B cell (primary cell): Measurements from ENCODE around the gene CTSH. TPM values are rescaled to one million over a fixed set of nuclear protein-coding genes. Genes with fewer than 3 reads are reported as not detected.

ENCODE experiments used
- ATAC-seq: fragments of 200-7000 bp; cut with Tn5 transposase; one replicate; pipeline ENCODE4 v1.10.0; 2021; ENCODE audit warnings: low read depth, mild to moderate bottlenecking, moderate number of reproducible peaks, moderate library complexity
- CTCF ChIA-PET: fragments of 350-600 bp; sonication (Branson Sonifier 250); formaldehyde crosslinking; loops from one replicate; lab custom pipeline; 2021; ENCODE audit warnings: antibody characterized with exemption, inconsistent platforms; lab: Charles Lee
- POLR2A ChIA-PET: fragments of 350-600 bp; sonication (Branson Sonifier 250); formaldehyde crosslinking; loops from one replicate; lab custom pipeline; 2021; ENCODE audit warnings: antibody characterized with exemption; lab: Charles Lee
- DNase-seq: peaks from one replicate; pipeline ENCODE4 v3.0.0; 2013
- H2AFZ ChIP-seq: 2 replicates; pipeline ENCODE4 v1.6.1; 2012; ENCODE audit warnings: mild to moderate bottlenecking, low read depth, low read length; ENCODE audit not compliant: insufficient read depth, poor library complexity, severe bottlenecking
- H3K27ac ChIP-seq, 2 donors: 1 replicate in 1 of 2; 2 replicates in 1 of 2; pipeline ENCODE4 v1.5.1; 2012 to 2013; ENCODE audit warnings: low read length in 2 of 2, mild to moderate bottlenecking in 2 of 2, moderate library complexity in 1 of 2
- H3K27me3 ChIP-seq, 4 experiments: fragments of 200-600 bp in 1 of 4; sonication (generic) in 1 of 4; replicated peaks in 1 of 4; 1 replicate in 2 of 4; 2 replicates in 2 of 4; pipeline versions ENCODE4 v1.6.1 to v1.7.0; 2013 to 2016; ENCODE audit warnings: low read length in 3 of 4, mild to moderate bottlenecking in 2 of 4, mixed read lengths in 1 of 4, moderate library complexity in 1 of 4; ENCODE audit not compliant: insufficient read depth in 4 of 4, control insufficient read depth in 3 of 4; ENCODE audit errors: control extremely low read depth in 1 of 4
- H3K36me3 ChIP-seq, 2 experiments: replicated peaks in 1 of 2; 1 replicate in 1 of 2; 2 replicates in 1 of 2; pipeline versions ENCODE4 v1.6.1 to v1.7.1; 2013; ENCODE audit warnings: low read length in 1 of 2; ENCODE audit not compliant: insufficient read depth in 2 of 2, control insufficient read depth in 1 of 2; ENCODE audit errors: control extremely low read depth in 1 of 2, extremely low read depth in 1 of 2
- H3K4me1 ChIP-seq, 2 donors: fragments of 200-600 bp in 1 of 2; sonication (generic) in 1 of 2; 1 replicate in 1 of 2; 2 replicates in 1 of 2; pipeline versions ENCODE4 v1.5.1 to v1.6.1; 2013 to 2017; ENCODE audit warnings: low read length in 2 of 2; ENCODE audit not compliant: control insufficient read depth in 2 of 2, insufficient read depth in 2 of 2
- H3K4me2 ChIP-seq: replicated peaks from 2 replicates; pipeline ENCODE3; 2012; ENCODE audit warnings: mild to moderate bottlenecking, low read depth, low read length; ENCODE audit not compliant: poor library complexity, severe bottlenecking
- H3K4me3 ChIP-seq, 5 experiments: fragments of 200-600 bp in 1 of 5; sonication (generic) in 1 of 5; 1 replicate in 3 of 5; 2 replicates in 2 of 5; pipeline versions ENCODE4 v1.5.1 to v1.7.0; 2011 to 2016; ENCODE audit warnings: low read length in 4 of 5, mild to moderate bottlenecking in 4 of 5, low read depth in 2 of 5, control low read depth in 1 of 5, moderate library complexity in 1 of 5; ENCODE audit not compliant: insufficient read depth in 1 of 5; ENCODE audit errors: control extremely low read depth in 1 of 5, extremely low read depth in 1 of 5
- H3K79me2 ChIP-seq: fragments of 200-600 bp; sonication (generic); one replicate; pipeline ENCODE4 v1.6.0; 2016; ENCODE audit warnings: low read length; ENCODE audit not compliant: control insufficient read depth, insufficient read depth
- H3K9ac ChIP-seq: fragments of 200-600 bp; sonication (generic); 2 replicates; pipeline ENCODE4 v1.6.1; 2017; ENCODE audit warnings: mild to moderate bottlenecking, low read length, moderate library complexity
- H3K9me3 ChIP-seq, 3 donors: one replicate each; pipeline versions ENCODE4 v1.6.1 to v1.7.1; 2013; ENCODE audit warnings: low read length in 2 of 3; ENCODE audit not compliant: control insufficient read depth in 2 of 3, insufficient read depth in 1 of 3; ENCODE audit errors: control extremely low read depth in 1 of 3
- H4K20me1 ChIP-seq: 2 replicates; pipeline ENCODE4 v1.6.0; 2012; ENCODE audit warnings: mild to moderate bottlenecking, low read length; ENCODE audit not compliant: insufficient read depth, control insufficient read depth, poor library complexity, severe bottlenecking
- H3K27ac Mint-ChIP-seq: one replicate; pipeline ENCODE4 v1.8.0; 2021; ENCODE audit warnings: mixed read lengths
- H3K27me3 Mint-ChIP-seq: one replicate; pipeline ENCODE4 v1.8.0; 2021; ENCODE audit warnings: mixed read lengths
- H3K4me1 Mint-ChIP-seq: one replicate; pipeline ENCODE4 v1.8.0; 2021; ENCODE audit warnings: mixed read lengths
- H3K4me3 Mint-ChIP-seq: one replicate; pipeline ENCODE4 v1.8.0; 2021; ENCODE audit warnings: mixed read lengths
- H3K9me3 Mint-ChIP-seq: one replicate; pipeline ENCODE4 v1.8.0; 2022; ENCODE audit warnings: mixed read lengths; ENCODE audit not compliant: insufficient read depth
- CTCF ChIP-seq: fragments of 200-600 bp; IDR thresholded peaks from one replicate; pipeline ENCODE4 v1.8.0; 2022; ENCODE audit warnings: antibody characterized with exemption, mild to moderate bottlenecking
- EZH2 ChIP-seq: IDR thresholded peaks from 2 replicates; pipeline ENCODE4 v1.6.1; 2012; ENCODE audit warnings: borderline replicate concordance, low read depth, mild to moderate bottlenecking, moderate library complexity, low read length; ENCODE audit not compliant: insufficient read depth, poor library complexity, severe bottlenecking
- WGBS: methylation state at CpG from one replicate; pipeline ENCODE4 v1.1.5; 2013; ENCODE audit warnings: missing lambda C conversion rate; ENCODE audit not compliant: insufficient coverage; 5-methylcytosine and 5-hydroxymethylcytosine counted together
- intact Hi-C: fragments of 100-400 bp; cut with micrococcal nuclease; formaldehyde crosslinking; loops from one replicate; pipeline ENCODE4 v1.10.0; 2022
- polyA plus RNA-seq: library from polyadenylated mRNA; depleted of rRNA; stranded (reverse); fragments of >200 nt; gene quantifications from 2 replicates; pipeline ENCODE4 v1.2.3, GENCODE V29; 2012
- total RNA-seq, 2 donors: library from RNA; stranded (reverse); fragments of 120-200 nt in 1 of 2; gene quantifications; 1 replicate in 1 of 2; 2 replicates in 1 of 2; pipeline versions ENCODE4 v1.2.3 to v1.2.4, GENCODE V29; 2013 to 2022

Gene CTSH
- total and polyA plus RNA-seq, 2 donors (not counting 1 experiment from before 2014, with no cell fraction given) = 399 to 441 TPM

DNA sequence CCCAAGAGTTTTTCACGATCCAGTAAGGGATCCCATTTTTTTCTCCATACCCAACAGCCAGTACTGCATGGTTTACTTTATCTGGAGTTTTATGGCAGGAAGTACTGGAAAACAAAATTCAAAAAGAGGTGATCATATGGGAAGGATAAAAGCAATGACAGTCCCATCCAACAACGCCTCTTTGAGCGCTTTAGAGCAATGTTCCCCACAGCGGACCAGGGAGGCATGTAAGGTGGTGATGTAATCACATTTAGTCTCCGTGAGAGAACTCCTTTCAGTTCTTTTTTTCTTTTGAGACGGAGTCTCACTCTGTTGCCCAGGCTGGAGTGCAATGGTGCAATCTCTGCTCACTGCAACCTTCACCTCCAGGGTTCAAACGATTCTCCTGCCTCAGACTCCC lies 21.8 kb downstream of the CTSH start:
- peak; percentile 26 for ATAC-seq

More for the DNA sequence above, 21.8 kb downstream of the CTSH start:
- Mint-ChIP-seq H3K27ac (peak overlapping the region; percentile 50), H3K4me1 (peaks cover 6% of the 10 kb centered on the region), H3K27me3 (no peaks in the 10 kb centered on the region), H3K4me3 (no peak overlapping the region), H3K9me3 (no peaks in the 10 kb centered on the region)
- no peak for DNase-seq
- H4K20me1 ChIP-seq = peaks cover 15% of the 10 kb centered on the region
- no peaks in the 10 kb centered on the region for H3K27me3 ChIP-seq
- ChIA-PET CTCF (interaction anchor here (0.7 to 5.0 kb wide), 2 partner anchors 17 to 101 kb away, joined by 3 to 25 read pairs; no protein-coding TSS in a partner anchor), POLR2A (interaction anchor here (1.3 kb wide), 1 partner anchor 13 kb away, joined by 8 read pairs; no protein-coding TSS in a partner anchor)
- no peak overlapping the region for H3K4me3 ChIP-seq
- 63% methylated on average over 4 of the region's 7 CpGs for WGBS
- H2AFZ ChIP-seq = no peak overlapping the region
- intact Hi-C loops = loop anchor here (5.0 kb wide), 1 partner anchor 54 kb away; no protein-coding TSS in a partner anchor
- H3K4me1 ChIP-seq = no peaks in the 10 kb centered on the region
- H3K27ac ChIP-seq = no peak overlapping the region
- H3K79me2 ChIP-seq = peaks cover 7% of the 10 kb centered on the region
- H3K9ac ChIP-seq = no peak overlapping the region
- H3K9me3 ChIP-seq = no peaks in the 10 kb centered on the region
- peaks cover 10 to 78% of the 10 kb centered on the region in 2 experiments for H3K36me3 ChIP-seq
- TF ChIP-seq EZH2 = no peak
- no peak for TF ChIP-seq CTCF
- no peak overlapping the region for H3K4me2 ChIP-seq
